GM12873 (cell line): ENCODE results near the gene CCS.

Experiments
- TF ChIP-seq, protein P1 (sequence below): IDR thresholded peaks from 2 replicates; pipeline ENCODE4 v1.5.1; 2012; ENCODE audit warnings: low read depth, mild to moderate bottlenecking, moderate library complexity, low read length, control low read depth; ENCODE audit not compliant: insufficient read depth; ENCODE audit errors: missing control alignments

CCS gene

DNA sequence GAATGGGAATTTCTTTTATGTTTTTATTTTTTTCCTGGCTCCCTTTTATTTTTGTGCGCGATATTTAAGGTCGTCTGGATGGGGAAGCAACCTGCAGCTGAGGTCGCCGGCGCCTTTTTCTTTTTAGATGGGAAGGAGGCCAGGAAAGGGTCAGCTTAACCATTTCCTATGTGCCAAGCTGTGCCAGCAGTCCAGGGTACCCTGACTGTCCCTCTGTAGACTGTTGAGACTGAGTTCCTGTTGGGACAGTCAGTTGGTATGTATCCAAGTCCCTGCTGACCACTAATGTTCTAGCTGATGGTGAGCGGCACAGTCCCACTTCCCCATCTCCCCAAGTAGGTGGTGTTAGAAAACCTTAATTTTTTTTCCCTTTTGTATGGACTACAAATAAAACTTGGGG lies 33.9 kb downstream of the CCS start:
- TF ChIP-seq, protein P1, sequence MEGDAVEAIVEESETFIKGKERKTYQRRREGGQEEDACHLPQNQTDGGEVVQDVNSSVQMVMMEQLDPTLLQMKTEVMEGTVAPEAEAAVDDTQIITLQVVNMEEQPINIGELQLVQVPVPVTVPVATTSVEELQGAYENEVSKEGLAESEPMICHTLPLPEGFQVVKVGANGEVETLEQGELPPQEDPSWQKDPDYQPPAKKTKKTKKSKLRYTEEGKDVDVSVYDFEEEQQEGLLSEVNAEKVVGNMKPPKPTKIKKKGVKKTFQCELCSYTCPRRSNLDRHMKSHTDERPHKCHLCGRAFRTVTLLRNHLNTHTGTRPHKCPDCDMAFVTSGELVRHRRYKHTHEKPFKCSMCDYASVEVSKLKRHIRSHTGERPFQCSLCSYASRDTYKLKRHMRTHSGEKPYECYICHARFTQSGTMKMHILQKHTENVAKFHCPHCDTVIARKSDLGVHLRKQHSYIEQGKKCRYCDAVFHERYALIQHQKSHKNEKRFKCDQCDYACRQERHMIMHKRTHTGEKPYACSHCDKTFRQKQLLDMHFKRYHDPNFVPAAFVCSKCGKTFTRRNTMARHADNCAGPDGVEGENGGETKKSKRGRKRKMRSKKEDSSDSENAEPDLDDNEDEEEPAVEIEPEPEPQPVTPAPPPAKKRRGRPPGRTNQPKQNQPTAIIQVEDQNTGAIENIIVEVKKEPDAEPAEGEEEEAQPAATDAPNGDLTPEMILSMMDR: no peak

DNA sequence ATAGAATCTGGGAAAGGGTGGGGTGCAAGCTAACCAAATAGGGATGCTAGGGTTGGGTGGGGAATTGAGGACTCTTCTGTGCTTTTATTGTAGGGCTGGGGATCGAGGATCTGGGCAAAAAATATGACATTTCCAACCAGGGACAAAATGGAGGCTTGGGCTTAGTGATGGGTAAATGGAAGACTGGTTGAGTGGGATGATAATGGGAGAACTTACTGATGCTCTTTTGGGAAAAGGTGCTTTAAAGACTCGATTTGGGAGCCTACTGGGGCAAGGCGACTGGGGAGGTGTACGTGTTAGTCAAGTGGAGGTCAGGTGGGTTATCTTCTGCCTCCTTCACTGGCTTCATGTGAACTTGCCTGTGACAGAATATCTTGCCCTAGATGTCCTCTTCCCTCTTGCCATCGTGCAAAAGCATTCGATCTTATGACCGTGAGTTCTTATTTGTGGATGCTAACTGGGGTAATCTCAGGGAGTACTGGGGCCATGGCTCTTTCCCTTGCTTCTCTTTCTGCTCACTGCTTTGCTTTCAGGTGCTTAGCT lies 35.1 kb downstream of the CCS start:
- TF ChIP-seq, protein P1: no peak

DNA sequence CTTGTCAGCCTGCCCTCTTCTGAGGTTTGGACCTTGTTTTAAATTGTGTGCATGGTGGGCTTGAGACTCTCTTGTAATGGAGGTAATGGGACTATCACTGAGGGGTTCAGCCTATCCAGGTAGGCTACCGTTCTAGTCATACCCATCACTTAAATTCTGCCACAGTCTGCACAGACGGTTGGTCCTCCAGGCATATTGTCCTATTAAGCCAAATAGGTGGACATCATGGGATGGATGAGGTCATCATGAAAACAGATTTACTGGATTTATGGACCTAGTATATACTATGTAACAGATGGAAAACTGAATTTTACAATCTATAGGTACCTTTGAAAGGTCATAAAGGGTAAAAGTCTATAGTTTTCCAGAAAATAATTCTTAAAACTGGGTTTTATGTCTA lies 36.4 kb downstream of the CCS start:
- TF ChIP-seq, protein P1: no peak

DNA sequence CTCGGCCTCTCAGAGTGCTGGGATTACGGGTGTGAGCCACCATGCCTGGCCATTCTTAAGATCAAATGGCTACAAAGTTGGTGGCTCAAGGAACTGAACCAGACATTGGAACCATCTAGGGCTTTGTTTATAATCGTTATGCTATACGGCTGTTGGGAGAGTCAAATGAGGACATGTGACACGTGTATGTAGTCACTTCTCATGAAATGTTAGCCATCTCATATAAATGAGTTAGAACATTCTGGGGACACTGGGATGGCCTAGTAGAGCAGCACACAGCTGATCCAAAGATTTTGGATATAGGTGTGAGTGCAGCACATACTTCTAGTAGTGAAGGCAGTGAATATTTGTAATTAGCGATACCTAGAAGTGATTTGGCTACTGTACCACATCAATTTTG lies 38.9 kb downstream of the CCS start:
- TF ChIP-seq, protein P1: no peak

DNA sequence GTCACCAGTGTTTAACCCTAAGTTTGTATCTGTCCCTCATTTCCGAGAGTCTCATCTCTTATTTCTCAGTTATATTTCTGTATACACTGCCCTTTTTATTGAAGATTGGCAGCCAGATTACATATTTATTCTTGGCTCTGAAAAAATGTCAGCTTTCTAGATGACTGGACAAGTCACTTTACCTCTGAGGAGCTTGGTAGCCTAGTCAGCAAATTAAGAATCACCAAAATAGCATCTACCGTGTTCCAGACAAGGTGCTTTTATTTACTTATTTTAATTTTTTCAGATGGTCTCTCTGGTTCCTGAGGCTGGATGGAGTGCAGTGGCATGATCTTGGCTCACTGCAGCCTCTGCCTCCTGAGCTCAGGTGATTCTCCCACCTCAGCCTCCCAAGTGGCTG lies 40.0 kb downstream of the CCS start:
- TF ChIP-seq, protein P1: no peak

DNA sequence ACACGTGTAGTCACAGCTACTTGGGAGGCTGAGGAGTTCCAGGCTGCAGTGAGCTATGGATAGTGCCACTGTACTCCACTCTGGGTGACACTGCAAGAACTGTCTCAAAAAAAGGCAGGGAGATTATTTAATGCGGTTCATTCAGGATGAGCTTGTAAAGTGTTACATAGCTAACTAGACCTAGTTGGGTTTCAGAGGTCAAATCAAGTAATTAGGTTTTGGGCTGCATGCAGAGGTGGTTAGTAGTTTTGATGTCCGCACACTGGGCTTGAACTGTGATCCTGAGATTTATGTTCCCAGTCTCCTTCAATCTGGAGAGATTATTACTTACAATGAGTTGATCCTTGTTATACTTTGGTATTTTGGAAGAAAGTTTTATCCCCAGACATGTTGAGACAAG lies 43.4 kb downstream of the CCS start:
- TF ChIP-seq, protein P1: no peak

DNA sequence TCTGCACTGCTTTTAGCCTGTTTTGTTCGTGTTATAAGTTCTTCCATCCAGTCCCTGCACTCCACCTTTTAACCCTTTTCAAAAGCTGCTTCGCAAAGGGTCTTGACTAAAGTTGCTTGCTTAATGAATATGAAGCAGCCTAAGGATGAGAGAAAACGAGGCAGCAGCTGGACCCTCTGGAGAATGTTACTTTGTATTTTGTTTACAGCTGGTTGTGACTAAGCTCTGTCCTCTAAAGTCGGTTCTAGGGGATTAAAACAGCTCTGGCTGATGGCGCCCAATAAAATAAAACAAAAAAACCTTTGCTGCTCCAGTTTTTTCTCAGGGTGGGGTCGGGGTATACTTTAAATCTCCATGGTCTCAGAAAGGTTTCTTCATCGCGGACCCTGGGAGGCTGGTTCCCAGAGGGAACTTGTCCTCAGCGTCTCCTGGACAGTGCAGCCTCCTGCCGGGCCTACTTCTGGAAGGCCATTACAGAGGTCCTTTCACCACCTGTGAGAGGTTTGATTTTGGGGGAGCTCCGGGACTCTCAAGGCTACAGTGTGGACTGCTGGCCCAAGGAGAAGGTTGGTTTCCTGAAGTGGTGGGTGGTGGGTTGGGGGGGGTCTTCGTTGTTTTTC lies 44.7 kb downstream of the CCS start:
- TF ChIP-seq, protein P1: no peak
